GM12891 (cell line): Measurements from ENCODE around the gene KXD1.
A peak's percentile ranks its signal among the peaks of the same experiment; 100 is the strongest.
"Not testable (repeated sequence)": the region's sequence is repeated elsewhere in the genome, so short reads cannot be mapped to it uniquely, and the experiment has no call there.

Source experiments
- DNase-seq: peaks from one replicate; pipeline ENCODE4 v3.0.0; 2011; ENCODE audit warnings: low spot score; ENCODE audit not compliant: insufficient read length
- FAIRE-seq: peaks from 2 replicates; lab custom pipeline; 2011; peaks lifted over from hg19 to GRCh38; lab: Jason Lieb, UNC
- PAX5 ChIP-seq: IDR thresholded peaks from 2 replicates; pipeline ENCODE4 v1.6.1; 2011; ENCODE audit warnings: low read length, moderate library complexity, mild to moderate bottlenecking; ENCODE audit not compliant: insufficient read depth, severe bottlenecking
- POLR2A ChIP-seq: IDR thresholded peaks from 2 replicates; pipeline ENCODE4 v1.6.1; 2011; ENCODE audit warnings: low read depth, low read length, control low read depth
- POLR2AphosphoS5 ChIP-seq: IDR thresholded peaks from 2 replicates; pipeline ENCODE4 v1.6.1; 2011; ENCODE audit warnings: low read depth, low read length, control low read depth
- POU2F2 ChIP-seq: IDR thresholded peaks from 2 replicates; pipeline ENCODE4 v1.6.1; 2011; ENCODE audit warnings: low read depth, mild to moderate bottlenecking, control low read depth, low read length, moderate library complexity
- SPI1 ChIP-seq: IDR thresholded peaks from 2 replicates; pipeline ENCODE4 v1.6.1; 2011; ENCODE audit warnings: low read depth, low read length, control low read depth
- TAF1 ChIP-seq: IDR thresholded peaks from 2 replicates; pipeline ENCODE4 v1.6.1; 2011; ENCODE audit warnings: low read depth, low read length, control low read depth

KXD1 gene

GRCh38 chr19:18520848-18521691 is 36.6 kb upstream of the KXD1 start:
- DNase-seq: no peak
- TF ChIP-seq PAX5: no peak
- FAIRE-seq: peak; percentile 45

GRCh38 chr19:18521692-18522123 is 36.0 kb upstream of the KXD1 start, which contains the start of gene ELL:
Gene ELL (minus strand): TSS chr19:18522070. CDS start chr19:18522055, 15 bp downstream.
- DNase-seq (no peak), FAIRE-seq (no peak)
- TF ChIP-seq SPI1 (no peak), POU2F2 (no peak), TAF1 (peak; percentile 92), POLR2A (peak; percentile 94), POLR2AphosphoS5 (peak; percentile 94)

- FAIRE-seq (peak; percentile 97), DNase-seq (peak; percentile 96)
- TF ChIP-seq POU2F2 (peak; percentile 100), PAX5 (peak; percentile 26), POLR2AphosphoS5 (0 out of 2 replicates have a peak, but pooled peaks have one; percentile 32), SPI1 (peak; percentile 23; the same call in 1 of the 2 replicates), TAF1 (no peak), POLR2A (no peak)
Measured at GRCh38 chr19:18522124-18522861, 35.4 kb upstream of the KXD1 start.

GRCh38 chr19:18522862-18523440 is 34.7 kb upstream of the KXD1 start:
- FAIRE-seq, DNase-seq: not testable (repeated sequence)

GRCh38 chr19:18523841-18524240 is 33.8 kb upstream of the KXD1 start:
- TF ChIP-seq POLR2A (no peak), SPI1 (no peak), PAX5 (no peak), TAF1 (no peak), POU2F2 (no peak), POLR2AphosphoS5 (no peak)
- no peak for FAIRE-seq

GRCh38 chr19:18526316-18526715 is 31.4 kb upstream of the KXD1 start:
- DNase-seq (no peak), FAIRE-seq (no peak)
- TF ChIP-seq TAF1: no peak
- no peak for TF ChIP-seq PAX5
- TF ChIP-seq SPI1: no peak

More at GRCh38 chr19:18523841-18524240, 33.8 kb upstream of the KXD1 start:
- DNase-seq: no peak

GRCh38 chr19:18529782-18530181 is 27.9 kb upstream of the KXD1 start:
- no peak for TF ChIP-seq TAF1
- TF ChIP-seq POU2F2: no peak
- no peak for TF ChIP-seq POLR2AphosphoS5
- TF ChIP-seq PAX5: no peak
- TF ChIP-seq POLR2A: no peak
- no peak for TF ChIP-seq SPI1
- no peak for FAIRE-seq
- DNase-seq: no peak

GRCh38 chr19:18531485-18531884 is 26.2 kb upstream of the KXD1 start:
- TF ChIP-seq POLR2A (no peak), TAF1 (no peak), POU2F2 (no peak), POLR2AphosphoS5 (no peak), PAX5 (no peak), SPI1 (no peak)
- FAIRE-seq: no peak
- DNase-seq: no peak

- no peak for DNase-seq
- TF ChIP-seq POLR2AphosphoS5 (no peak), PAX5 (no peak), SPI1 (no peak)
- no peak for FAIRE-seq
Measured at GRCh38 chr19:18532168-18532890, 25.3 kb upstream of the KXD1 start.
